ENCODE data around the gene BSN. TPM values are rescaled to one million over a fixed set of nuclear protein-coding genes. Genes with fewer than 3 reads are reported as not detected.
A peak's percentile ranks its signal among the peaks of the same experiment; 100 is the strongest.

Gene BSN
- total RNA-seq, 1 donor from 2014 or later, result 0.77 TPM

DNA sequence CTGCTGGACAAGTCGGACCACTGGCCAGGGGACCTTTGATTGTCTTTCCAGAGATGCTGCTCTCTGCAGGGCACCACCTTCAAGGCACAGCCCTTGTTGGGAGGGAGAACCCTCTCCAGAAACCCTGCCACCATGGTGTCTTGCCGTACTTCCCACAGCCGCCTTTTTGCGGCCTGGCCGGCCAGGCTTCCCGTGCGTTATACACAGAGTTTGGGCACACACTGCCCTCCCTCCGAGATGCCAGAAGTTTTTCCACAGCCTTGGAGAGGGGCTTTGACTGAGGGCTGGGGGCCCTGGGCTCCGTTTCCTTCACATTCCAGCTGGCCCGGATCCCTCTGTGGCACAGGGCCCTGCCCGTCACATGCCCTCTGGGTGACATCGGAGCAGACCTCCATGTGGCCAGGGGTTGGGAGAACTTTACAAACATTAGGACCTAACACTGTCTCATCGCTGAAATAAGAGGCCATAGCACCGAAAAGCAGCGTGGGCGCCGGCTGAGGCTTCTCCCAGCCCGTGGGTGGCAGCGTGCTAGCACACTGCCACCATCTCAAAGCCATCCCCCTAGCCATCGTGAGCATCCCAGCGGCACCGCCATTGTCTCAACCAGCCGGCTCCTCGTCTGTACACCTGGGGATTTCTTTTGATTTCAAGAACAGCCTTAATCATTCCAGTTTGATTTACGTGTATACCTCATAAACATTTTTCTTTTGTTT is 113.6 kb downstream of the BSN start:
- peak overlapping the region; percentile 12 for H3K27ac Mint-ChIP-seq (ENCODE audit: unreplicated experiment)
- H3K27me3 Mint-ChIP-seq (ENCODE audit: low read depth), result no peaks in the 10 kb centered on the region
- H3K36me3 Mint-ChIP-seq (ENCODE audit: low read depth), result no peaks in the 10 kb centered on the region
- no peak overlapping the region for H3K4me3 Mint-ChIP-seq (ENCODE audit: unreplicated experiment)
- TF ChIP-seq, protein P1, sequence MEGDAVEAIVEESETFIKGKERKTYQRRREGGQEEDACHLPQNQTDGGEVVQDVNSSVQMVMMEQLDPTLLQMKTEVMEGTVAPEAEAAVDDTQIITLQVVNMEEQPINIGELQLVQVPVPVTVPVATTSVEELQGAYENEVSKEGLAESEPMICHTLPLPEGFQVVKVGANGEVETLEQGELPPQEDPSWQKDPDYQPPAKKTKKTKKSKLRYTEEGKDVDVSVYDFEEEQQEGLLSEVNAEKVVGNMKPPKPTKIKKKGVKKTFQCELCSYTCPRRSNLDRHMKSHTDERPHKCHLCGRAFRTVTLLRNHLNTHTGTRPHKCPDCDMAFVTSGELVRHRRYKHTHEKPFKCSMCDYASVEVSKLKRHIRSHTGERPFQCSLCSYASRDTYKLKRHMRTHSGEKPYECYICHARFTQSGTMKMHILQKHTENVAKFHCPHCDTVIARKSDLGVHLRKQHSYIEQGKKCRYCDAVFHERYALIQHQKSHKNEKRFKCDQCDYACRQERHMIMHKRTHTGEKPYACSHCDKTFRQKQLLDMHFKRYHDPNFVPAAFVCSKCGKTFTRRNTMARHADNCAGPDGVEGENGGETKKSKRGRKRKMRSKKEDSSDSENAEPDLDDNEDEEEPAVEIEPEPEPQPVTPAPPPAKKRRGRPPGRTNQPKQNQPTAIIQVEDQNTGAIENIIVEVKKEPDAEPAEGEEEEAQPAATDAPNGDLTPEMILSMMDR (IDR thresholded peaks at IDR 0.05), result no peak
- peaks cover 18% of the 10 kb centered on the region for H3K4me1 Mint-ChIP-seq (ENCODE audit: low read depth)
- no peak for DNase-seq (ENCODE audit: low spot score)
- H3K9me3 Mint-ChIP-seq (ENCODE audit: low read depth), result no peaks in the 10 kb centered on the region

DNA sequence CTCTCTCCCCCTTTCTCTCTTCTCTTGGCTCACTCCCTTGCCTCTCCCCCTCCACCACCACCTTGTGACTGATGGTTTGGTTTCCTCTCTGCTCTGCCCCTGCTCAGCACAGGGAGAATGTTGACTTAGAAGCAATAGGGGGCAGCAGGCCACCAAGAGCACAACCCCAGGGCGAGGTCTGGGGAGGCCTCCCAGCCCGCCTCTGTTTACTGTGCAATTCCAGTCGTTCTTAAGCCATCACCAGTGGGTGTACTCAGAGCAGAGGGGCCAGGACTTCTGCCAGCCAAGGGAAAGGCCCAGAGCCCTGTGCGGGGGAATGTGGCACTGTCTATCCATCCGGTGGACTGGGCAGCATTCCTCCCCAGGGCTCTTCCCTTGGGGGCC is 114.1 kb downstream of the BSN start:
- no peak overlapping the region for H3K4me3 Mint-ChIP-seq (ENCODE audit: unreplicated experiment)
- no peaks in the 10 kb centered on the region for H3K36me3 Mint-ChIP-seq (ENCODE audit: low read depth)
- TF ChIP-seq, protein P1 (IDR thresholded peaks at IDR 0.05), result no peak
- no peaks in the 10 kb centered on the region for H3K9me3 Mint-ChIP-seq (ENCODE audit: low read depth)
- H3K4me1 Mint-ChIP-seq (ENCODE audit: low read depth), result peaks cover 23% of the 10 kb centered on the region
- H3K27ac Mint-ChIP-seq (ENCODE audit: unreplicated experiment), result peak overlapping the region; percentile 12
- DNase-seq (ENCODE audit: low spot score), result no peak
- H3K27me3 Mint-ChIP-seq (ENCODE audit: low read depth), result no peaks in the 10 kb centered on the region

DNA sequence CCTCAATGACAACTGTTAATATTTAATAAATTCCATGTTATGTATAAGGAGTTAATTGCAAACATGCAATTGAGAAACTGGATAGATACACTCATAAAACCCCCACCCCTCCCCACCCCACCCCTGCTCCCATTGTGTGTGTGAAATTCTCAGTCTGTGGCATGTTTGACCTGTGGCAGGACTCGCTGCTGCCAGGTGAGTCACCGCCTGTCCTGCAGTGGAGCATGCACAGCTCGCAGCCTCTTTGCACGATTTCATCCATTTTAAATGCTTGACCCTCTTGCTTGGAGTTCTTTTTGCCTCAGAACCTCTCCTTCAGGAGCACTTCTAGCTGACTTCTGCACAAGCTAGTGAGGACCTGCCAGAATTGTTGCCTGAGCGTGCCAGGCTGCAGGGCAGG is 114.6 kb downstream of the BSN start:
- Mint-ChIP-seq H3K9me3 (ENCODE audit: low read depth) (no peaks in the 10 kb centered on the region), H3K4me1 (ENCODE audit: low read depth) (peaks cover 27% of the 10 kb centered on the region), H3K36me3 (ENCODE audit: low read depth) (no peaks in the 10 kb centered on the region), H3K27ac (ENCODE audit: unreplicated experiment) (peak overlapping the region; percentile 2), H3K27me3 (ENCODE audit: low read depth) (no peaks in the 10 kb centered on the region), H3K4me3 (ENCODE audit: unreplicated experiment) (no peak overlapping the region)
- TF ChIP-seq, protein P1 (IDR thresholded peaks at IDR 0.05), result no peak
- DNase-seq (ENCODE audit: low spot score), result no peak

DNA sequence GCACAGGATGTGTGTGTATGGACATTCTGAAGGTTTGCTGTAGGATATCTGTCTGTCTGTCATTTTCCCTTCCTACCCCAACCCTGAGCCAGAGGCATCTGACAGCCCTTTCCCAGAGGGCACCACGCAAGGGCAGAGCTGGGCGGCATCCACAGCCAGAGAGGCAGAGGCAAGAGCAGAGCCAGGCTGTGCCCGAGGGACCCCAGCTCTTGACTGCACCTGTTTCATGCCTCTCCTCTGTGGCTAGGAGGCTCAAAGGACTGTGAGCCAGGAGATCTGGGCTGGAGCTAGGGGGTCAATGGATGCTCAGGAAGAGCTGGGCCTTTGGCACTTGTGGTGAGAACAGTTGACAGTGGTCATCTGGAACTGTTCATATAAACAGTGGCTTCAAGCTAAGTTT is 115.1 kb downstream of the BSN start:
- H3K27ac Mint-ChIP-seq (ENCODE audit: unreplicated experiment), result no peak overlapping the region

DNA sequence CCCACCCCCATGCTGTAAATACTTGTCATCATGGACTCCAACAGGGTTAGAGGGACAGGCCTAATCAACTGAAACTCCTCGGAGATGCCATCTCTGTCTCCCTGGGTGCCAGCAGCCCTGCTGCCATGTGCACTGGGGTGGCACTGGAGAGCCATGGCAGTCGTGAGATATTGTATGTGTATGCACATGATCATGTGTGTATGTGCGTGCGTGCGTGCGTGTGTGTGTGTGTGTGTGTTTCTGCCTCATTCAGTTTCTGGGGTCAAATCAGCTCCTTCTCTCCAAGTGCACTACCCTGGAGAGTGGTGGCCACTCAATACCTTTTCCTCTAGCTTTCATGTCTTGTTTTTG is 116.6 kb downstream of the BSN start:
- TF ChIP-seq, protein P1 (IDR thresholded peaks at IDR 0.05), result no peak
- Mint-ChIP-seq H3K36me3 (ENCODE audit: low read depth) (peaks cover 2% of the 10 kb centered on the region), H3K4me1 (ENCODE audit: low read depth) (peaks cover 34% of the 10 kb centered on the region), H3K4me3 (ENCODE audit: unreplicated experiment) (no peak overlapping the region), H3K27ac (ENCODE audit: unreplicated experiment) (no peak overlapping the region), H3K9me3 (ENCODE audit: low read depth) (no peaks in the 10 kb centered on the region), H3K27me3 (ENCODE audit: low read depth) (no peaks in the 10 kb centered on the region)
- DNase-seq (ENCODE audit: low spot score), result no peak

More for the DNA sequence above, 115.1 kb downstream of the BSN start:
- TF ChIP-seq, protein P1 (IDR thresholded peaks at IDR 0.05), result no peak
- Mint-ChIP-seq H3K4me1 (ENCODE audit: low read depth) (peaks cover 27% of the 10 kb centered on the region), H3K27me3 (ENCODE audit: low read depth) (no peaks in the 10 kb centered on the region), H3K4me3 (ENCODE audit: unreplicated experiment) (no peak overlapping the region), H3K9me3 (ENCODE audit: low read depth) (no peaks in the 10 kb centered on the region), H3K36me3 (ENCODE audit: low read depth) (no peaks in the 10 kb centered on the region)
- DNase-seq (ENCODE audit: low spot score), result no peak

All from chondrocyte (in vitro differentiated cells).